Kidney capillary endothelial cell (primary cell): ENCODE measurements around the gene IFI16.
A peak's percentile ranks its signal among the peaks of the same experiment; 100 is the strongest.
"Not testable (repeated sequence)": the region's sequence is repeated elsewhere in the genome, so short reads cannot be mapped to it uniquely, and the experiment has no call there.

Experiments
- DNase-seq: peaks from one replicate; pipeline ENCODE4 v3.0.0-alpha.2; 2018; ENCODE audit warnings: low spot score

Gene IFI16

GRCh38 chr1:159009704-159010361 lies at the start of gene IFI16:
TSS of gene IFI16 (plus strand) at chr1:159009907. CDS start at chr1:159014681, 4,774 bp downstream.
- peak; percentile 93 for DNase-seq

GRCh38 chr1:158961178-158961577 lies 48.5 kb upstream of the IFI16 start:
- no peak for DNase-seq

- no peak for DNase-seq
Observed at GRCh38 chr1:158962983-158963382, 46.7 kb upstream of the IFI16 start.

GRCh38 chr1:158969166-158969565 lies 40.5 kb upstream of the IFI16 start:
- no peak for DNase-seq

- no peak for DNase-seq
Observed at GRCh38 chr1:158969855-158970254, 39.9 kb upstream of the IFI16 start.

GRCh38 chr1:158972841-158973240 lies 36.9 kb upstream of the IFI16 start:
- no peak for DNase-seq

- no peak for DNase-seq
Observed at GRCh38 chr1:158976219-158976618, 33.5 kb upstream of the IFI16 start.

- DNase-seq, result no peak
Observed at GRCh38 chr1:158978730-158979129, 31.0 kb upstream of the IFI16 start.

- DNase-seq, result no peak
Observed at GRCh38 chr1:158979229-158979628, 30.5 kb upstream of the IFI16 start.

GRCh38 chr1:158983235-158983634 lies 26.5 kb upstream of the IFI16 start:
- DNase-seq, result no peak

- no peak for DNase-seq
Observed at GRCh38 chr1:158984386-158984785, 25.3 kb upstream of the IFI16 start.

GRCh38 chr1:158989424-158989823 lies 20.3 kb upstream of the IFI16 start:
- DNase-seq, result no peak

GRCh38 chr1:158992787-158993312 lies 16.9 kb upstream of the IFI16 start:
- DNase-seq, result no peak

- no peak for DNase-seq
Observed at GRCh38 chr1:158996998-158997397, 12.7 kb upstream of the IFI16 start.

GRCh38 chr1:158998037-158998780 lies 11.5 kb upstream of the IFI16 start:
- no peak for DNase-seq

- peak; percentile 71 for DNase-seq
Observed at GRCh38 chr1:158998781-158999161, 10.9 kb upstream of the IFI16 start.

- peak; percentile 78 for DNase-seq
Observed at GRCh38 chr1:158999316-159000069, 10.2 kb upstream of the IFI16 start.

- no peak for DNase-seq
Observed at GRCh38 chr1:159000070-159000409, 9.7 kb upstream of the IFI16 start.

- DNase-seq, result peak; percentile 87
Observed at GRCh38 chr1:159000625-159001024, 9.1 kb upstream of the IFI16 start.

GRCh38 chr1:159005161-159005560 lies 4.5 kb upstream of the IFI16 start:
- DNase-seq, result no peak

GRCh38 chr1:159005676-159006075 lies 4.0 kb upstream of the IFI16 start:
- no peak for DNase-seq

GRCh38 chr1:159006210-159006807 lies 3.4 kb upstream of the IFI16 start:
- DNase-seq, result not testable (repeated sequence)
